Measurements from ENCODE around the gene PABPN1L. TPM values are rescaled to one million over a fixed set of nuclear protein-coding genes. Genes with fewer than 3 reads are reported as not detected.

The PABPN1L gene
- total RNA-seq, 1 donor from 2014 or later: 0.40 TPM

DNA sequence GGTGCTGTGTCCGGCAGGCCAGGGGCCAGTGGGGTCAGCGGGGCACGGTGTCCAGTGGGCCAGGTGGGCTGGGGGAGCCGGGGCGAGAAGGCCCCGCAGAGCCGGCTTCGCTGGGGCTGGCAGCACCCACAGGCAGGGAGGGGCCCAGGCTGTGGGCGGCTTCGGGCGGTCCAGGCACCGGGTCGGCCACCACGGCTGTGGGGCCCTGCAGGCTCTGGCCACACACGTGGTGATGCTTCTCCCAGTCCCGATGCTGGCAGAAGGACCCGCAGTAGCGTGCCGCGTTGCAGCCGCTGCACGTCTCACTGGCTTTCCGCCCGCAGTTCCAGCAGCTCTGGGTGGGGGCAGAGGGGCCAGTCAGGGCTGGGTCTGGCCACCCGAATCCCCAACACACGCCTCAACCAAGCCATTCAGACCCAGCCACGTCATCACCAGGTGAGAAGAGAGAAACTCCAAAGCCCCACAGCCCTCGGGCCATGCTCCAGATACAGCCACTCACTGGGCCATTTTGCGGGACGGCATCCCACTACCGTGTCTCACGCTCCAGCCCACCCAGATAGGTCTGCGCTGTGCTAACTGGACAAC lies 10.6 kb upstream of the PABPN1L start:
- Mint-ChIP-seq H3K4me3 (no peak overlapping the region), H3K36me3 (no peaks in the 10 kb centered on the region), H3K9me3 (no peaks in the 10 kb centered on the region), H3K27ac (no peak overlapping the region), H3K4me1 (peaks cover 9% of the 10 kb centered on the region), H3K27me3 (ENCODE audit: low read depth) (no peaks in the 10 kb centered on the region)
- TF ChIP-seq, protein P1, sequence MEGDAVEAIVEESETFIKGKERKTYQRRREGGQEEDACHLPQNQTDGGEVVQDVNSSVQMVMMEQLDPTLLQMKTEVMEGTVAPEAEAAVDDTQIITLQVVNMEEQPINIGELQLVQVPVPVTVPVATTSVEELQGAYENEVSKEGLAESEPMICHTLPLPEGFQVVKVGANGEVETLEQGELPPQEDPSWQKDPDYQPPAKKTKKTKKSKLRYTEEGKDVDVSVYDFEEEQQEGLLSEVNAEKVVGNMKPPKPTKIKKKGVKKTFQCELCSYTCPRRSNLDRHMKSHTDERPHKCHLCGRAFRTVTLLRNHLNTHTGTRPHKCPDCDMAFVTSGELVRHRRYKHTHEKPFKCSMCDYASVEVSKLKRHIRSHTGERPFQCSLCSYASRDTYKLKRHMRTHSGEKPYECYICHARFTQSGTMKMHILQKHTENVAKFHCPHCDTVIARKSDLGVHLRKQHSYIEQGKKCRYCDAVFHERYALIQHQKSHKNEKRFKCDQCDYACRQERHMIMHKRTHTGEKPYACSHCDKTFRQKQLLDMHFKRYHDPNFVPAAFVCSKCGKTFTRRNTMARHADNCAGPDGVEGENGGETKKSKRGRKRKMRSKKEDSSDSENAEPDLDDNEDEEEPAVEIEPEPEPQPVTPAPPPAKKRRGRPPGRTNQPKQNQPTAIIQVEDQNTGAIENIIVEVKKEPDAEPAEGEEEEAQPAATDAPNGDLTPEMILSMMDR (IDR thresholded peaks at IDR 0.05; ENCODE audit: unreplicated experiment): no peak
- no peak for DNase-seq (ENCODE audit: low spot score in 2 of 2, unreplicated experiment in 2 of 2)

DNA sequence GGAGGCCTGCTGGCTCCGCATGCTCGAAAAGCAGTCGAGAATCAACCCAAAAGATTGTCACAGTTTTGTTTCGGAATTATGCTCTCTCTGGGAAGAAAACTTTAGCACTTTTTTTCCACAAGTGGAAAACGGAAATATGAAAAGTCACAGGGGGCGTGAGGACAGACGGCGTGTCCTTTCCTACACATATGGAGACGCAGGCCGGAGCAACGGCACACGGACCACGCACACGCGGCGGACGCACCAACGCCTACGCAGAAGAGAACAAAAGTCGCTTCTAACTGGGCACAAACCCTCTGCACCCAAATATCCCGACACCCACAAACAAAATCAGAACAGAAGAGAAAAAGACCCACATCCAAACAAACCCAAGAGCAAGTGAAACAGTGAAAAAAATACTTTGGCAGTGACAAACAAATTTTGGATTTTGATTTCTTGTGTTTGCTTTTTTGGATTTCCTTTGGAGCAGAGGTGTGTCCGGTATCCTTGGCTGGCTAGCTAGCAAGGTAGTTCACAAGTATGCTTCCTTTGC lies 9.3 kb upstream of the PABPN1L start:
- H3K27me3 Mint-ChIP-seq (ENCODE audit: low read depth): peaks cover 3% of the 10 kb centered on the region
- H3K4me3 Mint-ChIP-seq: no peak overlapping the region
- no peaks in the 10 kb centered on the region for H3K9me3 Mint-ChIP-seq
- no peaks in the 10 kb centered on the region for H3K36me3 Mint-ChIP-seq
- TF ChIP-seq, protein P1 (IDR thresholded peaks at IDR 0.05; ENCODE audit: unreplicated experiment): no peak
- H3K4me1 Mint-ChIP-seq: peaks cover 14% of the 10 kb centered on the region
- H3K27ac Mint-ChIP-seq: no peak overlapping the region
- no peak for DNase-seq (ENCODE audit: low spot score in 2 of 2, unreplicated experiment in 2 of 2)

DNA sequence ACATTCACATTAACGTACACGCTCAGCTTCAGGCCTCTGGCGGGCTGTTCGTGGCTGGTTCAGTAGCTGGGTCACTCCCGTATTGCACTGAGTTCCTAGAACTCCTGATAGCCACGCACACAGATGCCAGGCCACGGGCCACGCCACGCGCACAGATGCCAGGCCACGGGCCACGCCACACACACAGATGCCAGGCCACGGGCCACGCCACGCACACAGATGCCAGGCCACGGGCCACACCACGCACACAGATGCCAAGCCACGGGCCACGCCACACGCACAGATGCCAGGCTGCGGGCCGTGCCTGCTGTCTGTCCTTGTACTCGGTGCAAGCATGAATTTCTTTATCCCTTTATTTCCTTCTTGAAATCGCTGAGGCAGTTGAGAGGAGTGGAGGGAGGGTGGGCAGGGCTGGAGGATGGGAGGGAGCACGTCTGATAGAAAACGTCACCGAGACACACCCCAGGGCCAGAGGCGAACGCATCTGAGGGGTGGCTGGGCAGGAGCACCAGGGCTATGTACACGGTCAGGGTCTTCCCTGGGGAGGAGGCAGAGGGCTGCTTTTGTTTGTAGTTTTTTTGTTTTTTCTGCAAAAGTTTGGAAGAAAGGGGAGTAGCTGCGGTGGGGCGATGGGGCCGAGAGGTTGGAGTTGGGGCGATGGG lies 8.6 kb upstream of the PABPN1L start:
- H3K36me3 Mint-ChIP-seq: no peaks in the 10 kb centered on the region

DNA sequence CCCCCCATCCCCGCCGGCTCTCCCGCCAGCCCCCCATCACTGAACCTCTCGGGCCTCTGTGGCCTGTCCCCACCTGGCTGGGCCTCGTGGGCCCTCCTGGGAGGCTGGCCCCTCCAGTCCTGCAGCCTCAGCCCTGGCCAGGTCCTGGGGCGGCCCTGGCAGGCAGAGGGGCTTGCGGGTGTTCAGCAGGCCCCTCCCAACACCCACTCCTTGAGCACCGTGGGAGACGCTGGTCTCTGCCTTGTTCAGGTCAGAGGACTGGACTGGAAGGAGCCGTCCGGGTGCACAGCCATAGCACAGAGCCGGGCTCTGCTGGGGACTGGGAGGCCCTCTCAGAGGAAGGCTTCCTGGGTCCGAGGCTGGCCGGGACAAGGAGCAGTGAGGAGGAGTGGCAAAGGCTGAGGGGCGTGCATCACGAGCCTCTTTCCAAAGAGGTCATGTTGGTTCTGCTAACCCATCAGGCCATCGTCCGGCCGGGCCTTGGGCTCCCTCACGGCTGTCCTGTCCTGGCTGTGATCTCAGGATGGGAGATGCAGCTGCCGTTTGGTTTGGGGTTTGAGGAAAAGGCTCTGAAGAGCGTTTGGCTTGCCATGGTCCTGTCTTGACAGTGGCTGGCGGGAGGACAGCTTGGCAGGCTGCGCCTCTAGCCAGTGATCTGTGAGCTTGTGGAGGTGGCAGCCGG lies 6.3 kb upstream of the PABPN1L start:
- Mint-ChIP-seq H3K4me1 (peaks cover 8% of the 10 kb centered on the region), H3K36me3 (no peaks in the 10 kb centered on the region), H3K27ac (no peak overlapping the region), H3K4me3 (no peak overlapping the region), H3K27me3 (ENCODE audit: low read depth) (peaks cover 4% of the 10 kb centered on the region), H3K9me3 (no peaks in the 10 kb centered on the region)
- no peak for DNase-seq (ENCODE audit: low spot score in 2 of 2, unreplicated experiment in 2 of 2)
- TF ChIP-seq, protein P1 (IDR thresholded peaks at IDR 0.05; ENCODE audit: unreplicated experiment): no peak

More for the DNA sequence above, 8.6 kb upstream of the PABPN1L start:
- peaks cover 12% of the 10 kb centered on the region for H3K4me1 Mint-ChIP-seq
- TF ChIP-seq, protein P1 (IDR thresholded peaks at IDR 0.05; ENCODE audit: unreplicated experiment): no peak
- DNase-seq (ENCODE audit: low spot score in 2 of 2, unreplicated experiment in 2 of 2): no peak
- H3K27me3 Mint-ChIP-seq (ENCODE audit: low read depth): peaks cover 4% of the 10 kb centered on the region
- H3K9me3 Mint-ChIP-seq: no peaks in the 10 kb centered on the region
- no peak overlapping the region for H3K4me3 Mint-ChIP-seq
- no peak overlapping the region for H3K27ac Mint-ChIP-seq

DNA sequence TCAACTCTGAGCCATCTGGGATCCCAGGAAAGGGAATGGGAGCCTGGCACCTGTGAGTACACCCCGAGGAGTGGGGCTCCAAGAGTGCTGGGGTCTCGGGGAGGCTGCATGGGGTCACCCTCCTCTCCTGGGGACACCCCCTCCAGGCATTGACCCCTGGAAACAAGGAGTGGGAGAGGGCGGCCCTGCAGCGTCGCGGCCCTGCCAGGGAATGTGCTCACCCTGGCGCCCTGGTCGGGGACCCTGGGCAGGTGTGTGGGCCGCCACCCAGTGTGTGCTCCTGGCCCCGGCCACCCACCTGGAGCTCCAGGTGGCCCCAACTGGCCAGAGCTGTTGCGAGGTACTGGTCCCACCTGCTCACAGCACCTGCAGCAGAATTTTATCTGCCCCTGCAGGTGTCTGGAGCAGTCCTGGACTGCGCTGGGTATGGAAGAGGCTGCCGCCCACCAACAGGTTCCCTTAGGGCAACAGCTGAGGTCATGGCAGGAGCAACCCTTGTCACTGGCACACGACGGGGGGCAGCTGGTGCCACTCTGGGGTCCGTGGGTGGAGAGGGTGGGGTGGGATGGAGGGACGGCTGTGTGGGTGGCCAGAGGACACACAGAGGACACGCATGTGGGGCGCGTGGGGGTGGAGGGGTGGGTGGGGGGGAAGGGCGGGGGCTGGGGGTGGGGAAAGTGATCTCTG lies 5.4 kb upstream of the PABPN1L start:
- DNase-seq (ENCODE audit: low spot score in 2 of 2, unreplicated experiment in 2 of 2): no peak
- TF ChIP-seq, protein P1 (IDR thresholded peaks at IDR 0.05; ENCODE audit: unreplicated experiment): no peak
- Mint-ChIP-seq H3K27ac (no peak overlapping the region), H3K4me1 (peaks cover 8% of the 10 kb centered on the region), H3K27me3 (ENCODE audit: low read depth) (peaks cover 4% of the 10 kb centered on the region), H3K4me3 (no peak overlapping the region), H3K36me3 (no peaks in the 10 kb centered on the region), H3K9me3 (no peaks in the 10 kb centered on the region)
